Measurements from ENCODE around the gene EDEM3.
"Not testable (repeated sequence)": the region's sequence is repeated elsewhere in the genome, so short reads cannot be mapped to it uniquely, and the experiment has no call there.

Gene EDEM3

GRCh38 chr1:184734980-184735379 is 19.7 kb downstream of the EDEM3 start:
- DNase-seq: no peak

GRCh38 chr1:184724843-184725242 is 29.8 kb downstream of the EDEM3 start:
- no peak for DNase-seq

- no peak for DNase-seq
These were observed 38.5 kb downstream of the EDEM3 start for GRCh38 chr1:184716158-184716557.

GRCh38 chr1:184709418-184709817 is 45.2 kb downstream of the EDEM3 start:
- DNase-seq: no peak

- DNase-seq: no peak
These were observed 46.5 kb downstream of the EDEM3 start for GRCh38 chr1:184708084-184708676.

GRCh38 chr1:184705271-184705670 is 49.4 kb downstream of the EDEM3 start:
- no peak for DNase-seq

GRCh38 chr1:184701816-184702215 is 52.8 kb downstream of the EDEM3 start:
- no peak for DNase-seq

GRCh38 chr1:184698969-184699368 is 55.7 kb downstream of the EDEM3 start:
- DNase-seq: no peak

GRCh38 chr1:184698016-184698415 is 56.6 kb downstream of the EDEM3 start:
- DNase-seq: no peak

- no peak for DNase-seq
These were observed 58.3 kb downstream of the EDEM3 start for GRCh38 chr1:184696403-184696802.

- DNase-seq: no peak
These were observed 59.6 kb downstream of the EDEM3 start for GRCh38 chr1:184695023-184695422.

GRCh38 chr1:184693011-184693410 is 61.6 kb downstream of the EDEM3 start:
- no peak for DNase-seq

- DNase-seq: no peak
These were observed 62.8 kb downstream of the EDEM3 start for GRCh38 chr1:184691719-184692324.

GRCh38 chr1:184686540-184686939 is 68.1 kb downstream of the EDEM3 start:
- no peak for DNase-seq

- DNase-seq: no peak
These were observed 69.5 kb downstream of the EDEM3 start for GRCh38 chr1:184685116-184685515.

- no peak for DNase-seq
These were observed 70.2 kb downstream of the EDEM3 start for GRCh38 chr1:184684285-184685074.

- DNase-seq: no peak
These were observed 71.7 kb downstream of the EDEM3 start for GRCh38 chr1:184682956-184683355.

GRCh38 chr1:184680611-184681225 is 73.9 kb downstream of the EDEM3 start:
- DNase-seq: not testable (repeated sequence)

GRCh38 chr1:184679472-184679871 is 75.2 kb downstream of the EDEM3 start:
- DNase-seq: not testable (repeated sequence)

GRCh38 chr1:184677344-184677743 is 77.3 kb downstream of the EDEM3 start:
- DNase-seq: no peak

- no peak for DNase-seq
These were observed 81.4 kb downstream of the EDEM3 start for GRCh38 chr1:184673305-184673704.

GRCh38 chr1:184672013-184672726 is 82.5 kb downstream of the EDEM3 start:
- no peak for DNase-seq

GRCh38 chr1:184669391-184669790 is 85.3 kb downstream of the EDEM3 start:
- DNase-seq: no peak
